HG03342 (cell line): ENCODE results near the gene AP1S2.
"Not testable (repeated sequence)": the region's sequence is repeated elsewhere in the genome, so short reads cannot be mapped to it uniquely, and the experiment has no call there.

Experiments used
- ATAC-seq: cut with Tn5 transposase; IDR thresholded peaks from one replicate; pipeline ENCODE4 v1.9.1; 2021; ENCODE audit warnings: mild to moderate bottlenecking, moderate library complexity; ENCODE audit not compliant: unreplicated experiment

AP1S2 gene

GRCh38 chrX:15855568-15856221, 1.1 kb upstream of the AP1S2 start:
- ATAC-seq = no peak

- ATAC-seq = peak; percentile 29
These were observed 445 bp downstream of the AP1S2 start for GRCh38 chrX:15854080-15854655.

DNA sequence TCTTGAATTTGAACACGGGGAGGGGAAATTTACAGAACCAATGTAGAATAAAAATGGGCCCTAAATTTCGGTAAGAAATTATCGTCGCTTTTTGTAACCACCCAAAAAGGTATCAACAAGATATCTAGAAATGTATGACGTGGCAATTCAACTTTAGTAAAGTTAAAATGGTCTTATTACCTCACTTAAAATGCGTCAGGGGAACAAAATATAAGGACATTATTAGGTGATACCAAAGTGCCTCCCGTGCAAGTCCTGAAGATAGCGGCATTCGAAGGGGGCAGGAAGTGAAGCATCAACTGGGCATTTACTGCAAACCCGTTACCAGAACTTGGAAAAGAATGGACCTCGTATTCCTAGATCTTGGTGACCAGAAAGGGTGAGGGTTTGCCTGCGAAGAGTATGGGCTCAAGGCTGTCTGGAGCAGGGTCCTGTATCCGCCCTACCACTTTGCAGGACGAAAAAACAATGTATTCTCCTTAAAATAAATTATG, 980 bp downstream of the AP1S2 start:
- no peak for ATAC-seq

DNA sequence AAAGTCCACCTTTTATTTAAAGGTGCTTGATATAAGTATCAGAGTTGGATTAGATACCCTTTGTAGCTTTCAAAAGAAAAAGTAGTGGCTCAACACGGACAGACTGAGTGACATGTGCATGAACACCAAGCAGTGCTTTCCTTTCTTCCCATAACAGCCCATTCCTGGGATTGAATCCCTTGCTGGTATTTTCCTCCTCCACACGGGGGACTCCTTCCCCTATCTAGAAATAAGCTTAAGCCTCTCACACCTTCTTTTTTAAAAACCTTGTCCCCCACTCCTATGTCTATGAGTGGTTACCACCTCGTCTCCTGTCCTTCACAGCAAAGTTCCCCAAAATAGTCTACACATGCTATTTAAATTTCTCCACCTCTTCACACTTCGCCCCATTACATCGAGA, 5.1 kb downstream of the AP1S2 start:
- ATAC-seq = no peak

DNA sequence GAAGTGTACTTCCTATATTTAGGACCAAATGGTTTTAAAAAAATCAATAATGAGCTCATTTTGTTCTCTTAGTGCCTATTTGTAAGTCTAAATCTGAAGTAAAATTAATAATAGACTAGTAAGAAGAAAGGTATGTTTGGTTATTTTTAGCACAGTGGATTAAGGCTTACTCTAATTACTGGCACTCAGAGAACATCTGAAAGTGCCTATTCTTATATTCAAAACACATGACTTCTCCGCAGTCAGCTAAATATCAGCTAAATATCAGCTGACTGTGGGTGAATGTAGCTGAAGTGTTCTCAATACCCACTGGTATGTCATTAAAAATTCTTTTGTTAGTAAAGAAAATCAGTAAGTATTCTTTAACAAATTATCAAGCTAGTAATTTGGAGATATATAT, 6.0 kb downstream of the AP1S2 start:
- no peak for ATAC-seq

- ATAC-seq = no peak
These were observed 10.7 kb downstream of the AP1S2 start for GRCh38 chrX:15843960-15844359.

- no peak for ATAC-seq
These were observed 12.6 kb downstream of the AP1S2 start for GRCh38 chrX:15841853-15842516.

DNA sequence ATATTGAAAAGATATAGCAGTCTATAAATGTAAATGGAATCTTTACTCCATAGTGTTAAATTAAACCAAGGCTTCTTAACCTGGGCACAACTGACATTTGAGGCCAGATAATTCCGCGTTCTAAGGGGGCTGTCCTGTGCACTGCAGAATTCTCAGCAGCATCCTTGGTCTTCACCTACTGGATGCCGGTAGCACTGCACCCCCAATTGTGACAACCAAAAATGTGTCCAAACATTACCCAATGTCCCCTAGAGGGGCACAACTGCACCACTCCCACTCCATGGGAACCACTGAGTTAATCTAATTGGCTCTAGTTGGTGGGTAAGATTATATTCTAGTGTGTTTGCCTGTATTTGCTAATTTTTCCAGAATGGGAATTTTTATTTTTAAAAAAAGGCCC, 16.6 kb downstream of the AP1S2 start:
- peak; percentile 87 for ATAC-seq

- no peak for ATAC-seq
These were observed 19.6 kb downstream of the AP1S2 start for GRCh38 chrX:15834827-15835595.

- ATAC-seq = no peak
These were observed 20.6 kb downstream of the AP1S2 start for GRCh38 chrX:15834053-15834452.

DNA sequence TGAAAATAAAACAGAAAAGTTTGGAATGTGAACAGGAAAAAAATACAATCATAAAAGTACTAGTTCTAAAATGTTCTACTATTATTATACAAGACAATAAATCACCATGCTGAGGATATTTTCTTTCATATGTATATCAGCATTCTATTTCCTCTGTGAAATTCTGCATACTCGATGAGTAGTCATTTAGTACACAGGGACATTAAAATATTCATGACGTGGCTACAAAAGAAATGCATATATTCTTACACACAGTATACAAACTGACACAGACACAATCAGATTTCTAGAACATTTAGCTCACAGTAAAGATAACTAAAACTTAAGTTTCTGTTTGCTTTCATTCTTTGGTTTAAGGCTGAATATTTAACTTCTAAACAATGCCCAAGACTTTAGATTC, 23.3 kb downstream of the AP1S2 start:
- not testable (repeated sequence) for ATAC-seq

DNA sequence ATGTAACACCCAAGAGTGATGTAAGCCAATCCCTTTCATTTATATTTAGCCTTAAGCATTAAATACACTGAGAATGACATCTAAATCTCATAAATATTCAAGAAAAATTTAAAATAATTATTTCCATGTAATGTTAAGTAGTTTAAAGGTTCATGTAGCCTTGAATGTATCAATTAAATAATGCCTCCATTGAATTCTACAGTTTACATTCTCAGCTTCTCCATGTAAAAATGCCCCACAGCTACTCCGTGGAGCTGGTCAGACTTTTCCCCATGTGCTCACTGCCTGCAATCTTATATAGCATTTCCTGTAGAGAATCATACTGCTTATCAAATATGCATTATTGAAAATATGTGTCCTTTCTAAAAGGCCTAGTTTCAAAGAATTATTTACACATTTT, 25.4 kb downstream of the AP1S2 start:
- ATAC-seq = no peak

DNA sequence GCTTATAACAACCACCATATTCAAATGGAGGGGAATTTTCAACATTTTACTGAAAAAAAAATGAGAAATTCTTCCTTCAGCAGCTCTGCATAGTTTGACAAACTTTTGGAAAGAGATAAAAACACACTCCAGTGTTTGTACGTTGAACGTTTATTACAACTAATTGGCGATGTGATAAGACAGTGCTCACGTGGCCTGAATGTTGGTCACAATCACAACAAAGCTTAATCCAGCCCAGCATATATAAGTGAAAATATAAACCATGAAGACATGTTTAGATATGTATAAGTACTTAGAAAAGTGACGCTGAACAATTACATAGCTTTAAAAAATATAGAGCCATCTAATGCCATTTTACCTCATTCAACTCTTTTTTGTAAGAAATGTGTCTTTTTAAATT, 28.7 kb downstream of the AP1S2 start:
- ATAC-seq = no peak

GRCh38 chrX:15822922-15823321, 31.7 kb downstream of the AP1S2 start:
- no peak for ATAC-seq

DNA sequence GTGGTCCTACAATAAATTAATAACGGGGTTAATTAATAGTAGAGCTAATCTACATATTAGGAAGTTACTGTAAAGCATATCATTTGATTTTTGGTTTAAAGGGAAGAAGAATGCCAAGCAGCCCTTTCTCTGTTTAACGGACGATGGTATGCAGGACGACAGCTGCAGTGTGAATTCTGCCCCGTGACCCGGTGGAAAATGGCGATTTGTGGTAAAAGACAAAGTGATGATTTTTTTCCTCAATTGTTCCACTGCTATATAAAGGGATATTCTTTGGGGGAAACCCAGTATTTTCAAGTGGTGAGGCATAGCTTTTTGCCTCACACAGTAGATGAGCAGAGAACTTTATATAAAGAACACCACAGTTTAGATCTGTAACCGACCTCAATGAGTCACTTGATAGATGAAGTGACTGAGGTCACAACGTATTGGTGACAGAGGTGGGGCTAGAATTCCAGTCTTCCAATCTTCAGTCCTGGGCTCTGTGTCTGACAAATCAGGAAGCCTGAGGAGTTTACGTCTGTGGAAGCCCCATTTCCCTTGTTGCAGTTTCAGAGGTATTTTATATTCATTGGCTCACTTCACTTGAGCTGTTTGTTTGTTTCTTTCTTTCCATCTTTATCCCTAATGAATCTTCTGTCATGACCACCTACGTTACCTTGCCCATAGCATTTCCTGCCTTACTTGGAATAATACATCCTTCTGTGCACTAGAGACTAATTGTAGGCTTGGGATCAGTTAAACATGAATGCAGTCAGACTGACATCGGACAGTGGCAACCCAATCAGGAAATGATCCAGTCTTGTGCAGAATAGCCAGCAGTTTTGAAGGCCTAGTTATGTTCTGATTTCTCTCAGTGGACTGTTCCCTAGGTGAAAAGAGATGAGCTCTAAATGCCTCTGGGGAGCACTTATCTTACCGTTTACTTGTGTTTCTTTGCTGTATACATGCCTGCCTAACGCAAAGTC, 34.2 kb downstream of the AP1S2 start:
- no peak for ATAC-seq

- ATAC-seq = no peak
These were observed 37.7 kb downstream of the AP1S2 start for GRCh38 chrX:15816886-15817285.

- no peak for ATAC-seq
These were observed 38.2 kb downstream of the AP1S2 start for GRCh38 chrX:15816438-15816809.

GRCh38 chrX:15815779-15816437, 38.7 kb downstream of the AP1S2 start:
- ATAC-seq = peak; percentile 89

DNA sequence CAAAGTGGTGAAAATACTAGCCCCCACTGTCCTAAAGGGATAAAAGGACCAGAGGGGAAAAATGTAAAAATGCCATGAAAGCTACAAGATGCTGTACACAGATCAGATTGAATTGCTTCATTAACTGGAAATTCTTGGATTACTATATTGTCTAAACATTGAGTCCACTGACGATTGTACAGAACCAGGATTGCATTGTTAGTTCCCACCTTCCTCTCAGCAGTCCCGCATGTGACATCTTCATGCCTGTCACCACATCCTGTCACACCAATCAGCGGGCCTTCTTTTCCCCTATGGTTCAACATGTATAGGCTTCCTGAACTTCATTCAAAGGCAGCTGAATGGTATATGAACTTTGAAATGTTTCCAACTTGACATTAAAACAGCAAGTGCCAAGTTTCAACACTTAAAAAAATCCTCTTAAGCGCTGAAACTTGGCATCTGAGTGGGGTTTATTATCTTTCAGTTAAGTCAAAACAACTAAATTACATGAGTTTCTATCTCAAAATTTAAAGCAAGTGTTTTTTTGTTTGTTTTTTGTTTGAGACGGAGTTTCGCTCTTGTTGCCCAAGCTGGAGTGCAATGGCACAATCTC, 39.7 kb downstream of the AP1S2 start:
- no peak for ATAC-seq

GRCh38 chrX:15813416-15813815, 41.2 kb downstream of the AP1S2 start:
- ATAC-seq = no peak
